Activated T-cell treated with anti-CD3 and anti-CD28 coated beads, Interleukin-2, amount 50 U/mL, for 72 hours (primary cell): ENCODE measurements around the gene ZNF418. TPM values are rescaled to one million over a fixed set of nuclear protein-coding genes. Genes with fewer than 3 reads are reported as not detected.
A peak's percentile ranks its signal among the peaks of the same experiment; 100 is the strongest.

Source experiments
- ATAC-seq, 2 donors: fragments of 150-1000 bp; cut with Tn5 transposase; replicated peaks in 1 of 2; 2 replicates each; pipeline ENCODE4 v1.10.0; 2021; ENCODE audit warnings: moderate library complexity in 2 of 2, mild to moderate bottlenecking in 1 of 2
- DNase-seq, 2 donors: peaks; one replicate each; pipeline ENCODE4 v3.0.0; 2021 to 2022; ENCODE audit warnings: mixed read lengths in 1 of 2
- H3K27ac Mint-ChIP-seq: one replicate; pipeline ENCODE4 v1.8.0; 2022; ENCODE audit warnings: mild to moderate bottlenecking, moderate library complexity, mixed read lengths
- H3K27me3 Mint-ChIP-seq: one replicate; pipeline ENCODE4 v1.8.0; 2022; ENCODE audit warnings: low read depth, mixed read lengths
- H3K36me3 Mint-ChIP-seq, 2 donors: one replicate each; pipeline ENCODE4 v1.8.0; 2022; ENCODE audit warnings: mixed read lengths in 2 of 2, mild to moderate bottlenecking in 1 of 2; ENCODE audit not compliant: insufficient read depth in 2 of 2
- H3K4me1 Mint-ChIP-seq: one replicate; pipeline ENCODE4 v1.8.0; 2022; ENCODE audit warnings: low read depth, mixed read lengths
- H3K4me3 Mint-ChIP-seq, 2 donors: one replicate each; pipeline ENCODE4 v1.8.0; 2022; ENCODE audit warnings: mild to moderate bottlenecking in 2 of 2, mixed read lengths in 2 of 2, moderate library complexity in 2 of 2
- H3K9me3 Mint-ChIP-seq, 2 donors: one replicate each; pipeline ENCODE4 v1.8.0; 2022; ENCODE audit warnings: mixed read lengths in 2 of 2
- total RNA-seq, 2 donors: library from RNA; stranded (reverse); gene quantifications; one replicate each; pipeline ENCODE4 v1.2.3, GENCODE V29; 2022

Gene ZNF418
- total RNA-seq = 1 to 10 TPM; 3.4 to 8.0 TPM

DNA sequence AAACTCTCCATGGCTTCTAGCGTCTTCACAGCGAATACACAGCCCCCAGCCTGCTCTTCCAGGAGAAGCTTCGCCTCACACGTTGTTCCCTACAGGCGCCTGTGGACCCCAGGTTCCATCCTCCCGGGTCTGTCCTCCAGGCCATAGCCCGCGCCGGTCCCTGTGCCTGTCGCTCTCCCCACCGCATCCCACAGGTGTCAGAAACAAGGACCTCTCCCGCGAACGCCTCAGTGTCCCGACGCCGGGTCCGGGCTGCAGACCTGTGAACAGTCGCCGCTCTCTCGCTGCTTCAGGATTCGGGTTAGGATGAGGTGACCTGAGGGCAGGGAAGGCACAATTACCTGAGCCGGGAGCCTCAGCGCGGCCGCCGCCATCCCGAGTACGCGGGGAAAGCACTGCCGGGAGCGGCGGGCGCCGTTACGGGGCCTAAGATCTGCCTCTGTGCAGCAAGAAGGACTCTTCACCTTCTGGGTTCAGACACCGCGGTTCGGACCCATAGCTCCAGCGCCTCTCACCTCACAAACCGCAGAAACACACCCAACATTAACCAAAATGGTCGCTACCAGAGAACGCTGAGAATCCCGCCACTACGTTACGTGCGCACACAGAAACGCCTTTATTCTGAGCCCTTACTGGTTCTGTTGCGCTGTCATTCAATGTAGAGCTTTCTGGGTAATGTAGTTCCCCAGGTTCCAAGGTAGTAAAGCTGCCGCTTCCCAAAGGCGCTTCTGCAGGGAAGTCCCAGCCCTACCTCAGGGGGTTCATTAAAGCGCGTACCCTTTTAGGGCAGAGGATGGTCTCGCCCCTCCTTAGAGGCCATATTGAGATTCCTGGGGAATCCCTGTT lies at the start of gene ZNF418:
ZNF418 (minus strand) TSS at position 583 of the 846 bp plus-strand sequence. CDS start 1,580 bp downstream, outside the sequence.
- Mint-ChIP-seq H3K4me3 (peak within 1 kb of the TSS; percentile 86 to 94), H3K36me3 (peaks cover 45 to 59% of the 10 kb centered on the region in 2 donors), H3K27ac (no peak within 1 kb of the TSS), H3K27me3 (no peaks in the 10 kb centered on the region), H3K9me3 (peaks cover 13 to 29% of the 10 kb centered on the region in 2 donors), H3K4me1 (no peaks in the 10 kb centered on the region)
- ATAC-seq (peak; percentile 88 to 96), DNase-seq (peak; percentile 35 to 60)

DNA sequence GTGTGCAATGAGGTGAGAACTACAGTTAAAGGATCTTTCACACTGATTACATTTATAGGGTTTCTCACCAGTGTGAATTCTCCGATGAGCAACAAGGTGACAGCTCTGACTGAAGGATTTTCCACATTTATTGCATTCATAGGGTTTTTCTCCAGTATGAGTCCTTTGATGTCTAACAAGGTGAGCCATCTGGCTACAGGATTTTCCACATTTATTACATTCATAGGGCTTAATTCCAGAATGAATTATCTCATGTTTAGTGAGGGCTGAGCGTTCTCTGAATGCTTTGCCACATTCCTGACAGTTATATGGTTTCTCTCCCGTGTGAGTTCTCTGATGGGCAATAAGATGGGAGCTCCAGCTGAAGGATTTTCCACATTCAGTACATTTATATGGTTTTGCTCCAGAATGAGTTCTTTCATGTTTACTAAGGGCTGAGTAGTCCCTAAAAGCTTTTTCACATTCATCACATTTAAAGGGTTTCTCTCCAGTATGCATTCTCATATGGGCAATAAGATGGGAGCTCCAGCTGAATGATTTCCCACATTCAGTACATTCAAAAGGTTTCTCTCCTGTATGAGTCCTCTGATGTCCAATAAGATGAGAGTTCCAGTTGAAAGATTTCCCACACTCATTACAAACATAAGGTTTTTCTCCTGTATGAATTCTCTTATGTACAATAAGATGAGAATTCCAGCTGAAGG lies 43.5 kb upstream of the ZNF418 start:
- no peak overlapping the region for H3K4me3 Mint-ChIP-seq
- H3K9me3 Mint-ChIP-seq = peaks cover 32 to 48% of the 10 kb centered on the region in 2 donors
- H3K27ac Mint-ChIP-seq = no peak overlapping the region
- H3K36me3 Mint-ChIP-seq = peaks cover 62 to 89% of the 10 kb centered on the region in 2 donors
- DNase-seq (no peak), ATAC-seq (no peak)
- no peaks in the 10 kb centered on the region for H3K4me1 Mint-ChIP-seq
- no peaks in the 10 kb centered on the region for H3K27me3 Mint-ChIP-seq

DNA sequence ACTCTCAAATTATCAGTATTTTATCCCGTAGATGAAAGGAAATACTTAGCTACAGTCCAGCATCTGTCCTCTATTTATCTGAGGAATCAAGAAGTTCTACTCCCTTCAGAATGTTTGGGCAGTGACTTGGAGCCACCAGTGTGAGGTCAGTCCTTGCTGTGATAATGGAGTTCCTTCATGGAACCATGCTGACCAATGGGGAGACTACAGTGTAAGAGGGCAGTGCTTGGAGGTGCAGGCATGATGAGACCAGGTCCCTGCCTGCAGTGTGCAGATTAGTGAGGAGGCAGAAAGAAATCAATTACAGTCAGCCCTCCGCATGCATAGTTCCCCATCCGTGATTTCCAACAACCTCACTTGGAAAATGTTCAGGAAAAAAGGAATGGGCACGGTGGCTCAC lies 39.2 kb upstream of the ZNF418 start, which contains the start of gene C19orf18:
C19orf18 (minus strand) TSS at position 101 of the 400 bp plus-strand sequence. CDS start 102 bp downstream, outside the sequence.
- no peaks in the 10 kb centered on the region for H3K27me3 Mint-ChIP-seq
- DNase-seq (no peak), ATAC-seq (no peak)
- H3K36me3 Mint-ChIP-seq = peaks cover 42 to 64% of the 10 kb centered on the region in 2 donors
- no peak within 1 kb of the TSS for H3K4me3 Mint-ChIP-seq
- no peak within 1 kb of the TSS for H3K27ac Mint-ChIP-seq
- peaks cover 26 to 41% of the 10 kb centered on the region in 2 donors for H3K9me3 Mint-ChIP-seq
- no peaks in the 10 kb centered on the region for H3K4me1 Mint-ChIP-seq

DNA sequence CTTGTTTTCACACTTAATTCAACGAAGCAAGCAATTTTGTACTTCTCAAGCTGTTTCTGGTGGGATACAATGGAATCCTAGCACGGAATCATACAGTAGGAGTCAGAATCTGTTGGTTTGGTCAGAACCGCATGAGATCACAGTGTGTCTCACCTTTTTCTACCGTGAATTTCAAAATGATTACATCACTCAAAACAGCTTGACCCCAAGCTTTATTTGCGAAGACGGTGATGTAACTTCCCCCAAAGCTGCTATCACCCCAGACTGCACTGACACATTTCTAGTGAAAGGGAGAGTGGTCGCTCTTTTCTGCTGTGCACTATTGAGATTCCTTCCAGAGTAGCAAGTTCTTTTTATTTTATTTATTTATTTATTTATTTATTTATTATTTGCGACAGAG lies 29.6 kb upstream of the ZNF418 start:
- no peak overlapping the region for H3K4me3 Mint-ChIP-seq
- no peak overlapping the region for H3K27ac Mint-ChIP-seq
- no peak for ATAC-seq
- H3K4me1 Mint-ChIP-seq = no peaks in the 10 kb centered on the region
- peaks cover 23 to 32% of the 10 kb centered on the region in 2 donors for H3K36me3 Mint-ChIP-seq
- peaks cover 12 to 18% of the 10 kb centered on the region in 2 donors for H3K9me3 Mint-ChIP-seq
- H3K27me3 Mint-ChIP-seq = no peaks in the 10 kb centered on the region
- no peak for DNase-seq

DNA sequence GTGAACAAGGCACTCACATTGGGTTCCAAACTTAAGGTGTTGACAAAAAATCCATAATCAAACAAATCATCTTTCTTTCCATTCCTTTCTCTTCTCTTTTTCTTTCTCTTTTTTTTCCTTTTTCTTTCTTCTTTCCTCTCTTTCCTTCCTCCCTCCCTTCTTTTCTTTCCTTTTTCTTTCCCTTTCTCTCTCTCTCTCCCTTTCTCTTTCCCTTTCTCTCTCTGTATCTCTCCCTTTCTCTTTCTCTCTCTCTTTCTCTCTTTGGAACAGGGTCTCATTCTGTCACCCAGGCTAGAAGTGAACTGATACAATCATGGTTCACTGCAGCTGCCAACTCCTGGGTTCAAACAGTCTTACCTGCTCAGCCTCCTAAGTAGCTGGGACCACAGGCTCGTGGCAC lies 26.6 kb upstream of the ZNF418 start:
- H3K9me3 Mint-ChIP-seq = peaks cover 17 to 18% of the 10 kb centered on the region in 2 donors
- H3K36me3 Mint-ChIP-seq = peaks cover 17 to 28% of the 10 kb centered on the region in 2 donors
- H3K27ac Mint-ChIP-seq = no peak overlapping the region
- no peaks in the 10 kb centered on the region for H3K4me1 Mint-ChIP-seq
- no peaks in the 10 kb centered on the region for H3K27me3 Mint-ChIP-seq
- no peak overlapping the region for H3K4me3 Mint-ChIP-seq
- DNase-seq (no peak), ATAC-seq (no peak)

DNA sequence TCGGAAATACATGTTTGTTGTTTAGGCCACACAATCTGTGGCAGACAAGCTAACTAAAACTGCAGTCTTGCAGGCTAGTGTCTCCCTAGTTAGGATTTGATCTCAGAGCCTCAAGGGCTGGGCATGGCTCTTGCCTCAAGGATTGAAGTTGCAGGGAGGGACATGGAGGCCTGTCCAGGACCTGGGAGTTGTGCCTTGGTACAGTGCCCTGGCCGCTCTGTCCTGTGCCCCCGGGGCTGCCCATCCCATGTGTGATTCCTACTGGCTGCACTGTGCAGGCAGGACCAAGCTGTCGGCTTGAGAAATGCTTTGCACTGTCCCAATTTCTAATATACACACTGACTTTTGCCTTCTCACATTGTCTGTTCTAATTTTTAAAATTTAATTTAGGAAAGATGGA lies 19.8 kb upstream of the ZNF418 start:
- no peak for DNase-seq
- H3K36me3 Mint-ChIP-seq = peaks cover 22 to 32% of the 10 kb centered on the region in 2 donors
- H3K4me3 Mint-ChIP-seq = no peak overlapping the region
- peaks cover 22 to 26% of the 10 kb centered on the region in 2 donors for H3K9me3 Mint-ChIP-seq
- H3K27me3 Mint-ChIP-seq = peaks cover 9% of the 10 kb centered on the region
- no peak for ATAC-seq
- H3K4me1 Mint-ChIP-seq = no peaks in the 10 kb centered on the region
- H3K27ac Mint-ChIP-seq = no peak overlapping the region

DNA sequence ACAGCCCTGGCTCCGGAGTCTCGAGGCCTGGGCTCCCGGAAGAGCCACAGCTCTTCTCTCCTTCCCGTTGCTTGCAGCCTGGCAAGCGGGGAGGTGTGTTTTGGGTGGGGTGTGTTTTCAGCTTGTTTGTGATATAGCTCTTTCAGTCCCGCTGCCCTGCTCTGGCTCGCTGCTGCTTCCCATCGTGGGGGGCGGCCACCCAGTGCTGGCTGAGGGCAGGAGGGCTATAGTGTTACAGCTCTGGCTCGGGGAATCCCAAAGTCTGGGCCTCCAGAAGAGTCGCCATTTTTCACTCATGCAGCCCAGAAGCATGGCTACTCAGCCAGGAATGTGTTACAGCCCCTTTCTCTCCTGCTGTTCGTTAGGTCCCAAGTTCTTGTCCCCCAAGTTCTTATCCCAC lies 14.5 kb upstream of the ZNF418 start:
- peaks cover 20% of the 10 kb centered on the region for H3K4me1 Mint-ChIP-seq
- DNase-seq (no peak), ATAC-seq (no peak)
- no peak overlapping the region for H3K27ac Mint-ChIP-seq
- peaks cover 8% of the 10 kb centered on the region for H3K27me3 Mint-ChIP-seq
- peaks cover 32 to 35% of the 10 kb centered on the region in 2 donors for H3K36me3 Mint-ChIP-seq
- no peak overlapping the region for H3K4me3 Mint-ChIP-seq
- H3K9me3 Mint-ChIP-seq = peaks cover 19 to 27% of the 10 kb centered on the region in 2 donors

DNA sequence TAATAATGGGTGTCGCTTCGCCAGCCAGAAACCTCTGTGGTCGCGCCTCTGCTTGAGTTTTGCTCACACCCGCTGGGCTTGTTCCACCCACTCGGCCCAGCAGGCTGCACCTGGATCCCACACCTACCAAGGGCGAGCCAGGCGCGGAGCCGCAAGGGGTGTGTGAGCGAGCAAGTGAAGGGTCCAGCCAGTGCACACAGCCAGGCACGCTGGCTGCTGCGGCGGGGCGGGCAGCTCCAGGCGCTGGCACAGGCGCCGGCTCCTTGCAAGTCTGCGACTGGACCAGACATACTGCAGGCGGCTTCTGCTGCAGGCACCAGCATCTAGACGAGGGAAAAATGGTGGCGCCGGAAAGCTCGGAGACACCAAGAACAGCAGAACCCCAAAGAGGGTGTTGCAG lies 14.1 kb upstream of the ZNF418 start:
- ATAC-seq (no peak), DNase-seq (no peak)
- Mint-ChIP-seq H3K4me1 (peaks cover 20% of the 10 kb centered on the region), H3K36me3 (peaks cover 33 to 36% of the 10 kb centered on the region in 2 donors), H3K27ac (no peak overlapping the region), H3K27me3 (peaks cover 4% of the 10 kb centered on the region), H3K9me3 (peaks cover 16 to 24% of the 10 kb centered on the region in 2 donors), H3K4me3 (no peak overlapping the region)

DNA sequence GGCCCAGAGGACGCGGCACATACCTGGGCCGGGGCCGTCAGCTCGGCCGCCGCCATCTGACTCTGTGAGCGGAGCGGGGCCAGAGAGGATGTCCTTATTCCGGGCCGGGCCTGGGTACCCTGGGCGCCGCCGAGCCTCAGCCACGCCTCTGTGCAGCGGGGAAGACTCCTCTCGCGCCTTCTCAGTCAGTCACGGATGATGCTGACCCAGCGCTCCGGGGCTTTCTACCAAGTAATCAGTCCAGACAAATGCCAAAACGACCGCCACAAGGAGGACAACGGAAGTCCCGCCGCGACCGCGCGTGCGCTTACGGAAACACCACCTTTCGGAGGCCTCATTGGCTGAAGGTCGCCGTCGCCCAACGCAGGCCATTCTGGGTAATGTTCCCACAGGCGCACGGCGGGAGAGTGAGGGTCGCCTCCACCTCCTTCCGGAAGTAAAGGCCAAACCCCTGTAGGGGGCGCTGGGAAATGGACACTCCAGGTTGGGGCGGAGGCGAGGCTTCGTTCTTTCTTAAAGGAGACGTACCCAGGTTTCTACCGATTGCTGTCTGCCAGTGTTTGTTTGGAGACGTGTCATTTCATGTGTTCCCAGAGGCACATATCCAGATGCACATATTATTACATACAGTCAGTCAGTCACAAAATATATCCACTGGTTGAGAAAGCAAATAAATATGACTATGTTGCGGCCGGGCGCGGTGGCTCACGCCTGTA lies 12.4 kb upstream of the ZNF418 start, which contains the start of gene ZNF256:
ZNF256 (minus strand) TSS at position 288 of the 716 bp plus-strand sequence; CDS start at position 56, 232 bp downstream.
- Mint-ChIP-seq H3K27me3 (no peaks in the 10 kb centered on the region), H3K4me3 (peak within 1 kb of the TSS; percentile 93 to 94), H3K4me1 (peaks cover 20% of the 10 kb centered on the region), H3K9me3 (peaks cover 23 to 38% of the 10 kb centered on the region in 2 donors), H3K36me3 (peaks cover 43 to 46% of the 10 kb centered on the region in 2 donors), H3K27ac (peak within 1 kb of the TSS; percentile 61)
- DNase-seq (peak; percentile 92 to 96), ATAC-seq (peak; percentile 98)

DNA sequence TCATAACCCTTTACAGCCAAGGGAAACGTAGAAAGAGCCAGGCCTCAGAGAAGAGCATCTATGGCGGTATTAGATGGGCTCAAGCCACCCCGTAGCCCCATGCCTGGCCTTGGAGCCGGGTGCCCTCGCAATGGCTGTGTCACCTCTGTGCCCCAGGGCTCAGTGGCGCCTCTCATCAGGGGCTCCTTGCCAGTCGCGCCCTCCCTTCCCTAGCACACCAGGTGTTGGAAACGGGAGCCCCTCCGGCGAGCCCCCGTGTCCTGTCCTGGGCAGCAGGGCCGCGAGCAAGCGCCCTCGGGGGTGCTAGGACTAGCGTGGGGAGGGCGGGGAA lies 11.9 kb upstream of the ZNF418 start:
- Mint-ChIP-seq H3K4me3 (peak overlapping the region; percentile 93 to 94), H3K9me3 (peaks cover 29 to 41% of the 10 kb centered on the region in 2 donors), H3K27ac (no peak overlapping the region), H3K4me1 (peaks cover 20% of the 10 kb centered on the region), H3K36me3 (peaks cover 48 to 51% of the 10 kb centered on the region in 2 donors), H3K27me3 (no peaks in the 10 kb centered on the region)
- DNase-seq = no peak
- no peak for ATAC-seq

DNA sequence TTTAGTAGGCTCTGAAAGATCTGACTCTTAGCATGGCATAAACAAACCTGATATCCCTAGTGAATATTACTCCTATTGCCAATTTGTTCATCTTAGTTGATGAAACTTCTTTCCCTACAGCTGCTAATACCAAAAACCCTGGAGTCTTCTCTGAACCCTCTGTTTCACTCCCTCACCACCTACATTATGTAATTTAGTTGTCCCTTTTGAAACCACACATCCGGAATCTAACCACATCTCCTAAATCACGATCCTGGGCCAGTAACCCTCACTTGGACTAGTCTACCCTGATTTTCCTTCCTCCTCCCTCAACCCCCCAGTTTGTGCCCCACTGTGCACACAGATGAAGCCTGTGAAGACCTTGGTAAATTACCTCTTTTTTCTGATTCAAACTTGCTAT lies 11.1 kb upstream of the ZNF418 start:
- Mint-ChIP-seq H3K27ac (no peak overlapping the region), H3K4me3 (peak overlapping the region; percentile 93 to 94), H3K36me3 (peaks cover 53 to 58% of the 10 kb centered on the region in 2 donors)

DNA sequence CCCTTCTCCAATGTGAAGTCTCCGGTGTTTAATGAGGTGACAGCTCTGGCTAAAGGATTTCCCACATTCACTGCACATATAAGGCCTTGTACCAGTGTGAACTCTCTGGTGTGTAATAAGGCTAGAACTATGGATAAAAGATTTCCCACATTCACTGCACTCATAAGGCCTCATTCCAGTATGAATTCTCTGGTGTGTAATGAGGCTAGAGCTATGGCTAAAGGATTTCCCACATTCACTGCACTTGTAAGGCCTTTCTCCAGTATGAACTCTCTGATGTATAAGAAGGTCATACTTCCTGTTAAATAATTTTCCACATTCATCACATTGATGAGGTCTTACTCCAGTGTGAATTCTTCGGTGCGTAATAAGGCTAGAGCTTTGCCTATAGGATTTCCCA lies 6.4 kb upstream of the ZNF418 start:
- ATAC-seq (no peak), DNase-seq (no peak)
- peaks cover 66 to 80% of the 10 kb centered on the region in 2 donors for H3K36me3 Mint-ChIP-seq
- H3K27ac Mint-ChIP-seq = no peak overlapping the region
- H3K9me3 Mint-ChIP-seq = peaks cover 39 to 47% of the 10 kb centered on the region in 2 donors
- H3K27me3 Mint-ChIP-seq = no peaks in the 10 kb centered on the region
- H3K4me1 Mint-ChIP-seq = peaks cover 11% of the 10 kb centered on the region
- H3K4me3 Mint-ChIP-seq = no peak overlapping the region

More for the DNA sequence above, 11.1 kb upstream of the ZNF418 start:
- peaks cover 35 to 45% of the 10 kb centered on the region in 2 donors for H3K9me3 Mint-ChIP-seq
- H3K4me1 Mint-ChIP-seq = peaks cover 20% of the 10 kb centered on the region
- ATAC-seq = no peak
- DNase-seq = no peak
- H3K27me3 Mint-ChIP-seq = no peaks in the 10 kb centered on the region
